Measurements from ENCODE around the gene FAM228B.
"Not testable (repeated sequence)": the region's sequence is repeated elsewhere in the genome, so short reads cannot be mapped to it uniquely, and the experiment has no call there.

The FAM228B gene

GRCh38 chr2:24159708-24160107 lies 36.4 kb downstream of the FAM228B start:
- no peak for DNase-seq (ENCODE audit: low read depth in 2 of 2)

- no peak for DNase-seq (ENCODE audit: low read depth in 2 of 2)
Measured at GRCh38 chr2:24160761-24161160, 37.5 kb downstream of the FAM228B start.

GRCh38 chr2:24162494-24162893 lies 39.2 kb downstream of the FAM228B start:
- DNase-seq (ENCODE audit: low read depth in 2 of 2), result no peak

GRCh38 chr2:24163186-24163585 lies 39.9 kb downstream of the FAM228B start:
- DNase-seq (ENCODE audit: low read depth in 2 of 2), result no peak

GRCh38 chr2:24163601-24164000 lies 40.3 kb downstream of the FAM228B start:
- DNase-seq (ENCODE audit: low read depth in 2 of 2), result no peak

- DNase-seq (ENCODE audit: low read depth in 2 of 2), result peak; percentile 13 to 18
Measured at GRCh38 chr2:24164416-24164973, 41.2 kb downstream of the FAM228B start.

- no peak for DNase-seq (ENCODE audit: low read depth in 2 of 2)
Measured at GRCh38 chr2:24169023-24169422, 45.8 kb downstream of the FAM228B start.

- no peak for DNase-seq (ENCODE audit: low read depth in 2 of 2)
Measured at GRCh38 chr2:24174851-24175277, 51.6 kb downstream of the FAM228B start, which contains the start of gene FAM228A. Gene FAM228A (plus strand): TSS chr2:24175053. CDS start chr2:24175481, 428 bp downstream.

GRCh38 chr2:24175631-24176187 lies 52.4 kb downstream of the FAM228B start:
- DNase-seq (ENCODE audit: low read depth in 2 of 2), result no peak

- DNase-seq (ENCODE audit: low read depth in 2 of 2), result no peak
Measured at GRCh38 chr2:24176326-24176725, 53.1 kb downstream of the FAM228B start.

- no peak for DNase-seq (ENCODE audit: low read depth in 2 of 2)
Measured at GRCh38 chr2:24179683-24180082, 56.4 kb downstream of the FAM228B start.

GRCh38 chr2:24181849-24182248 lies 58.6 kb downstream of the FAM228B start:
- DNase-seq (ENCODE audit: low read depth in 2 of 2), result no peak

- DNase-seq (ENCODE audit: low read depth in 2 of 2), result no peak
Measured at GRCh38 chr2:24182507-24182906, 59.2 kb downstream of the FAM228B start.

- DNase-seq (ENCODE audit: low read depth in 2 of 2), result no peak
Measured at GRCh38 chr2:24183366-24184069, 60.2 kb downstream of the FAM228B start.

- no peak for DNase-seq (ENCODE audit: low read depth in 2 of 2)
Measured at GRCh38 chr2:24189551-24189950, 66.3 kb downstream of the FAM228B start.

GRCh38 chr2:24190503-24190902 lies 67.2 kb downstream of the FAM228B start:
- no peak for DNase-seq (ENCODE audit: low read depth in 2 of 2)

GRCh38 chr2:24191156-24191555 lies 67.9 kb downstream of the FAM228B start:
- no peak for DNase-seq (ENCODE audit: low read depth in 2 of 2)

GRCh38 chr2:24191848-24192247 lies 68.6 kb downstream of the FAM228B start:
- no peak for DNase-seq (ENCODE audit: low read depth in 2 of 2)

- not testable (repeated sequence) for DNase-seq (ENCODE audit: low read depth in 2 of 2)
Measured at GRCh38 chr2:24197213-24197612, 73.9 kb downstream of the FAM228B start.

GRCh38 chr2:24199968-24200590 lies 76.8 kb downstream of the FAM228B start:
- no peak for DNase-seq (ENCODE audit: low read depth in 2 of 2)

GRCh38 chr2:24200799-24201198 lies 77.5 kb downstream of the FAM228B start:
- DNase-seq (ENCODE audit: low read depth in 2 of 2), result no peak

GRCh38 chr2:24203029-24203786 lies 79.9 kb downstream of the FAM228B start:
- no peak for DNase-seq (ENCODE audit: low read depth in 2 of 2)
